ENCODE data around the gene SPTBN1.
A peak's percentile ranks its signal among the peaks of the same experiment; 100 is the strongest.

The SPTBN1 gene

GRCh38 chr2:54455563-54456361 lies at the start of gene SPTBN1:
SPTBN1 (plus strand) TSS chr2:54456327; CDS start chr2:54526419, 70,092 bp downstream.
- TF ChIP-seq NFIC (IDR thresholded peaks at IDR 0.05) = no peak
- no peak for TF ChIP-seq FOXM1 (IDR thresholded peaks at IDR 0.05; ENCODE audit: borderline replicate concordance, low read depth)
- TF ChIP-seq, protein P1, sequence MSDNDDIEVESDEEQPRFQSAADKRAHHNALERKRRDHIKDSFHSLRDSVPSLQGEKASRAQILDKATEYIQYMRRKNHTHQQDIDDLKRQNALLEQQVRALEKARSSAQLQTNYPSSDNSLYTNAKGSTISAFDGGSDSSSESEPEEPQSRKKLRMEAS (IDR thresholded peaks at IDR 0.05) = 0 out of 2 replicates have a peak, but pooled peaks have one; percentile 32
- TF ChIP-seq YY1 (IDR thresholded peaks at IDR 0.05; ENCODE audit: low read depth) = no peak
- no peak for TF ChIP-seq ZBTB7A (IDR thresholded peaks at IDR 0.05; ENCODE audit: low read depth)
- no peak for TF ChIP-seq TCF12 (IDR thresholded peaks at IDR 0.05; ENCODE audit: low read depth)
- TF ChIP-seq, protein P2, sequence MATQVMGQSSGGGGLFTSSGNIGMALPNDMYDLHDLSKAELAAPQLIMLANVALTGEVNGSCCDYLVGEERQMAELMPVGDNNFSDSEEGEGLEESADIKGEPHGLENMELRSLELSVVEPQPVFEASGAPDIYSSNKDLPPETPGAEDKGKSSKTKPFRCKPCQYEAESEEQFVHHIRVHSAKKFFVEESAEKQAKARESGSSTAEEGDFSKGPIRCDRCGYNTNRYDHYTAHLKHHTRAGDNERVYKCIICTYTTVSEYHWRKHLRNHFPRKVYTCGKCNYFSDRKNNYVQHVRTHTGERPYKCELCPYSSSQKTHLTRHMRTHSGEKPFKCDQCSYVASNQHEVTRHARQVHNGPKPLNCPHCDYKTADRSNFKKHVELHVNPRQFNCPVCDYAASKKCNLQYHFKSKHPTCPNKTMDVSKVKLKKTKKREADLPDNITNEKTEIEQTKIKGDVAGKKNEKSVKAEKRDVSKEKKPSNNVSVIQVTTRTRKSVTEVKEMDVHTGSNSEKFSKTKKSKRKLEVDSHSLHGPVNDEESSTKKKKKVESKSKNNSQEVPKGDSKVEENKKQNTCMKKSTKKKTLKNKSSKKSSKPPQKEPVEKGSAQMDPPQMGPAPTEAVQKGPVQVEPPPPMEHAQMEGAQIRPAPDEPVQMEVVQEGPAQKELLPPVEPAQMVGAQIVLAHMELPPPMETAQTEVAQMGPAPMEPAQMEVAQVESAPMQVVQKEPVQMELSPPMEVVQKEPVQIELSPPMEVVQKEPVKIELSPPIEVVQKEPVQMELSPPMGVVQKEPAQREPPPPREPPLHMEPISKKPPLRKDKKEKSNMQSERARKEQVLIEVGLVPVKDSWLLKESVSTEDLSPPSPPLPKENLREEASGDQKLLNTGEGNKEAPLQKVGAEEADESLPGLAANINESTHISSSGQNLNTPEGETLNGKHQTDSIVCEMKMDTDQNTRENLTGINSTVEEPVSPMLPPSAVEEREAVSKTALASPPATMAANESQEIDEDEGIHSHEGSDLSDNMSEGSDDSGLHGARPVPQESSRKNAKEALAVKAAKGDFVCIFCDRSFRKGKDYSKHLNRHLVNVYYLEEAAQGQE (IDR thresholded peaks at IDR 0.05; ENCODE audit: low read depth) = no peak

GRCh38 chr2:54407693-54408092 lies 48.4 kb upstream of the SPTBN1 start:
- no peak for TF ChIP-seq RAD21 (IDR thresholded peaks at IDR 0.05; ENCODE audit: low read depth)
- TF ChIP-seq, protein P2 (IDR thresholded peaks at IDR 0.05; ENCODE audit: low read depth) = no peak

DNA sequence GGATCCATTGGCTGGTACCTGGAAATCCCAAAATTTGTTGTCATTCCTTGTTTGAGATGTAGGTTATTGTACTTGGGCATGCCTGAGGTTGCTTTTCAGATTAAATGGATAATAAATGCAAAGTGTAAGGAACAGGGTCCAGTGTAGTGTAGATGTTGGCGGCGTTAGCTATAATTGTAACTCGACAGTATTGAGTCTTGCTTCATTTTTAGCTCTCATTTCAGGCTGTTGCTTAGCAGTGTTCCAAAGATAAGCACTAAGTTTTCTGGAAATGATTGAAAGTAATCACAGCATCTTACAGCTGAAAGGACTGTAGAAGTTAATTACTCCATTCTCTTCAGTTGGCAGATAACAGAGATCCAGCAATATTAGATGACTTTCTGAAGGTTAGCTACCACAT lies 47.8 kb upstream of the SPTBN1 start:
- TF ChIP-seq, protein P3, sequence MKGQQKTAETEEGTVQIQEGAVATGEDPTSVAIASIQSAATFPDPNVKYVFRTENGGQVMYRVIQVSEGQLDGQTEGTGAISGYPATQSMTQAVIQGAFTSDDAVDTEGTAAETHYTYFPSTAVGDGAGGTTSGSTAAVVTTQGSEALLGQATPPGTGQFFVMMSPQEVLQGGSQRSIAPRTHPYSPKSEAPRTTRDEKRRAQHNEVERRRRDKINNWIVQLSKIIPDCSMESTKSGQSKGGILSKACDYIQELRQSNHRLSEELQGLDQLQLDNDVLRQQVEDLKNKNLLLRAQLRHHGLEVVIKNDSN (IDR thresholded peaks at IDR 0.05) = no peak
- TF ChIP-seq EGR1 (IDR thresholded peaks at IDR 0.05) = no peak

- TF ChIP-seq, protein P3 (IDR thresholded peaks at IDR 0.05) = peak; percentile 54
- no peak for TF ChIP-seq EGR1 (IDR thresholded peaks at IDR 0.05)
Observed at GRCh38 chr2:54409752-54410151, 46.4 kb upstream of the SPTBN1 start.

DNA sequence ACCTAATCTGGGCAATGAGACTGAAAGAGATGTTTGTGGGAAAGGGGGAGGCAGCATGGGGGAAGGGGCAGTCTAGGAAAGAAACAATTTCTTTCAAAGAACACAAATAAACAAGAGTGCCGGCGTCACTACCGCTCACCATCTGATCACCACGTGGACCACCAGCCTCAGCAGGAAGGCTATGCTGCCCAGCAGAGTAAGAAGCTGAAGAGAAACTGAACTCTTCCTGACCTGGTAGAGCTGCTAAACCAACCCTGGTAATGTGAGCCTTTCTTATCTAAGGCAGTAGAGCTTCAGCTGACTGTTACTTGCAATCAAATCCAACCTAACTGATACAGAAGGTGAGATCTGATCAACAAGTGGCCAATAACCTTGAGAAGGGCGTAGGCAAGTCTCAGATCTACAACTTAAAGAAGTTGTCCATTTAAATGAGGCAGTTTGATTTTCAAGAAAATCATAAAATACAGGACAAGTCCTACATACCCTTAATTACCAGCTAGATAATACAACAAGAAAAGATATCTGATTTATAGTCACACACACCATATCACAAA lies 44.2 kb upstream of the SPTBN1 start:
- TF ChIP-seq CEBPB (IDR thresholded peaks at IDR 0.05) (no peak), EP300 (IDR thresholded peaks at IDR 0.05; ENCODE audit: borderline replicate concordance) (no peak), NFIC (IDR thresholded peaks at IDR 0.05) (no peak), CREB1 (IDR thresholded peaks at IDR 0.05; ENCODE audit: low read depth) (no peak), TEAD4 (IDR thresholded peaks at IDR 0.05) (no peak), TCF12 (IDR thresholded peaks at IDR 0.05; ENCODE audit: low read depth) (no peak), TAF1 (IDR thresholded peaks at IDR 0.05; ENCODE audit: low read depth) (no peak)
- TF ChIP-seq, protein P1 (IDR thresholded peaks at IDR 0.05) = no peak

GRCh38 chr2:54416166-54416813 lies 39.8 kb upstream of the SPTBN1 start:
- TF ChIP-seq FOXM1 (IDR thresholded peaks at IDR 0.05; ENCODE audit: borderline replicate concordance, low read depth) (no peak), RAD21 (IDR thresholded peaks at IDR 0.05; ENCODE audit: low read depth) (no peak), CEBPB (IDR thresholded peaks at IDR 0.05) (no peak), EGR1 (IDR thresholded peaks at IDR 0.05) (no peak), CREB1 (IDR thresholded peaks at IDR 0.05; ENCODE audit: low read depth) (no peak)
- TF ChIP-seq, protein P1 (IDR thresholded peaks at IDR 0.05) = no peak
- TF ChIP-seq, protein P2 (IDR thresholded peaks at IDR 0.05; ENCODE audit: low read depth) = no peak
